Prostate gland (tissue), 2 donors: Measurements from ENCODE around the gene FCN3.

Experiments
- POLR2A ChIP-seq: fragments of 450-650 bp; IDR thresholded peaks from one replicate; pipeline ENCODE4 v1.6.1; 2016; ENCODE audit warnings: antibody characterized with exemption, mild to moderate bottlenecking
- POLR2AphosphoS5 ChIP-seq: sonication (generic); formaldehyde crosslinking; IDR thresholded peaks from one replicate; pipeline ENCODE4 v1.6.1; 2017; ENCODE audit warnings: antibody characterized with exemption
- TF ChIP-seq, protein P1 (sequence below), 4 experiments: fragments of 200-600 bp in 2 of 4; fragments of 450-650 bp in 2 of 4; sonication (generic) in 2 of 4; IDR thresholded peaks; 1 replicate in 3 of 4; 2 replicates in 1 of 4; pipeline ENCODE4 v1.5.1; 2016 to 2019; ENCODE audit warnings: antibody characterized with exemption in 4 of 4, mild to moderate bottlenecking in 2 of 4, moderate library complexity in 2 of 4

- TF ChIP-seq, protein P1, sequence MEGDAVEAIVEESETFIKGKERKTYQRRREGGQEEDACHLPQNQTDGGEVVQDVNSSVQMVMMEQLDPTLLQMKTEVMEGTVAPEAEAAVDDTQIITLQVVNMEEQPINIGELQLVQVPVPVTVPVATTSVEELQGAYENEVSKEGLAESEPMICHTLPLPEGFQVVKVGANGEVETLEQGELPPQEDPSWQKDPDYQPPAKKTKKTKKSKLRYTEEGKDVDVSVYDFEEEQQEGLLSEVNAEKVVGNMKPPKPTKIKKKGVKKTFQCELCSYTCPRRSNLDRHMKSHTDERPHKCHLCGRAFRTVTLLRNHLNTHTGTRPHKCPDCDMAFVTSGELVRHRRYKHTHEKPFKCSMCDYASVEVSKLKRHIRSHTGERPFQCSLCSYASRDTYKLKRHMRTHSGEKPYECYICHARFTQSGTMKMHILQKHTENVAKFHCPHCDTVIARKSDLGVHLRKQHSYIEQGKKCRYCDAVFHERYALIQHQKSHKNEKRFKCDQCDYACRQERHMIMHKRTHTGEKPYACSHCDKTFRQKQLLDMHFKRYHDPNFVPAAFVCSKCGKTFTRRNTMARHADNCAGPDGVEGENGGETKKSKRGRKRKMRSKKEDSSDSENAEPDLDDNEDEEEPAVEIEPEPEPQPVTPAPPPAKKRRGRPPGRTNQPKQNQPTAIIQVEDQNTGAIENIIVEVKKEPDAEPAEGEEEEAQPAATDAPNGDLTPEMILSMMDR (IDR thresholded peaks at IDR 0.05) = peak; percentile 71 to 81 (median 77)
- TF ChIP-seq POLR2A (no peak), POLR2AphosphoS5 (peak; percentile 17)
Observed at GRCh38 chr1:27332536-27333281, 41.9 kb downstream of the FCN3 start.
